Esophagus muscularis mucosa (tissue), 4 donors: Measurements from ENCODE around the gene MYB. TPM values are rescaled to one million over a fixed set of nuclear protein-coding genes. Genes with fewer than 3 reads are reported as not detected.

Experiments
- DNase-seq: peaks from one replicate; pipeline ENCODE4 v3.0.0-alpha.2; 2017; ENCODE audit errors: extremely low spot score
- H3K27ac ChIP-seq, 4 donors: fragments of 200-600 bp; sonication (generic); replicated peaks in 1 of 4; 1 replicate in 3 of 4; 2 replicates in 1 of 4; pipeline ENCODE4 v1.5.1; 2016 to 2019; ENCODE audit warnings: mild to moderate bottlenecking in 1 of 4
- H3K27me3 ChIP-seq, 4 donors: fragments of 200-600 bp; sonication (generic); one replicate each; pipeline versions ENCODE4 v1.5.1 to v1.6.0; 2016 to 2019
- H3K36me3 ChIP-seq, 4 donors: fragments of 200-600 bp; sonication (generic); one replicate each; pipeline ENCODE4 v1.5.1; 2016 to 2019
- H3K4me1 ChIP-seq, 4 donors: fragments of 200-600 bp; sonication (generic); one replicate each; pipeline ENCODE4 v1.5.1; 2016 to 2019
- H3K4me3 ChIP-seq, 4 donors: fragments of 200-600 bp; sonication (generic); 1 replicate in 2 of 4; 2 replicates in 2 of 4; pipeline ENCODE4 v1.5.1; 2016 to 2019; ENCODE audit warnings: mild to moderate bottlenecking in 4 of 4, moderate library complexity in 1 of 4
- H3K9me3 ChIP-seq, 4 donors: fragments of 200-600 bp; sonication (generic); 1 replicate in 3 of 4; 2 replicates in 1 of 4; pipeline ENCODE4 v1.5.1; 2016 to 2019
- EP300 ChIP-seq: sonication (generic); formaldehyde crosslinking; IDR thresholded peaks from one replicate; pipeline ENCODE4 v1.6.1; 2017; ENCODE audit warnings: antibody characterized with exemption
- POLR2A ChIP-seq: fragments of 450-650 bp; IDR thresholded peaks from one replicate; pipeline ENCODE4 v1.6.1; 2017; ENCODE audit warnings: antibody characterized with exemption, moderate library complexity, mild to moderate bottlenecking, low read depth
- POLR2AphosphoS5 ChIP-seq, 2 donors: sonication (generic); formaldehyde crosslinking; IDR thresholded peaks; one replicate each; pipeline ENCODE4 v1.6.1; 2017; ENCODE audit warnings: antibody characterized with exemption in 2 of 2
- WGBS: methylation state at CpG from one replicate; pipeline ENCODE4 v1.1.5; 2018; 5-methylcytosine and 5-hydroxymethylcytosine counted together
- intact Hi-C: fragments of 100-400 bp; cut with DNase I; formaldehyde crosslinking; loops from one replicate; pipeline ENCODE4 v1.15.1; 2023
- total RNA-seq, 4 donors: library from RNA; depleted of rRNA; stranded (reverse); fragments of >200 nt; gene quantifications; one replicate each; pipeline versions ENCODE4 v1.1.0 to v1.2.1, GENCODE V29; 2016
- TF ChIP-seq, protein P1 (sequence below), 3 experiments: fragments of 200-600 bp in 2 of 3; fragments of 450-650 bp in 1 of 3; sonication (generic) in 2 of 3; IDR thresholded peaks; one replicate each; pipeline ENCODE4 v1.5.1; 2017 to 2019; ENCODE audit warnings: antibody characterized with exemption in 3 of 3, mild to moderate bottlenecking in 2 of 3, moderate library complexity in 1 of 3

Gene MYB
- total RNA-seq, 4 donors from 2014 or later, result 0.29 to 0.83 (median 0.50) TPM

DNA sequence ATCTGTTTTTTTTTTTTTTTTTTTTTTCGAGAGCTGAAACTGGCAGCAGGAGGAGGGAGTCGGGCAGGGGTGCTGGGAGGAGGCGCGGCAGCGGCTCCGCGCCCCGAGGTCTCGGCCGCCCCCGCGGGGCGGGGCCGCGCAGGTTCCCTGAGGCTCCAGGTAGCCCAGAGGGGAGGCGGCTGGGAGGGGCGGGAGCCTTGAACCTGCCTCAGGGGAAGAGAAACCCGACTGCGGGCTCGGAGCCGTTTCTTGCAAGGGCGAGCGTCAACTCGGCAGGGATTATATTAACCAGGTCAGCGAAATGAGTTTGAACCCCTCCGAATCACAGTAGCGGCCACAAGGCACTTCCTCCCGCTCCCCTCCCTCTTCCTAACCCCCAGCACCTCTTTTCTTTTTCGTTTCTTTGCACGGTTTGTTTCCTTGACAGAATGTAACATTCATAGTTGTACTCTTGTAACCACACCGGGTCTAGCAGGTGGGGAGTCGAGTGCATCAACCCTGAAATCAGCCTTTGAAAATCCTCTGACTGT, 2.0 kb downstream of the MYB start:
- Histone ChIP-seq H3K27ac (no peak overlapping the region), H3K4me1 (peaks cover 24 to 37% (median 33%) of the 10 kb centered on the region in 4 donors), H3K4me3 (peak overlapping the region; percentile 59 to 76 (median 61)), H3K9me3 (no peaks in the 10 kb centered on the region), H3K36me3 (no peaks in the 10 kb centered on the region), H3K27me3 (peaks cover 4 to 59% (median 46%) of the 10 kb centered on the region in 4 donors)
- TF ChIP-seq, protein P1, sequence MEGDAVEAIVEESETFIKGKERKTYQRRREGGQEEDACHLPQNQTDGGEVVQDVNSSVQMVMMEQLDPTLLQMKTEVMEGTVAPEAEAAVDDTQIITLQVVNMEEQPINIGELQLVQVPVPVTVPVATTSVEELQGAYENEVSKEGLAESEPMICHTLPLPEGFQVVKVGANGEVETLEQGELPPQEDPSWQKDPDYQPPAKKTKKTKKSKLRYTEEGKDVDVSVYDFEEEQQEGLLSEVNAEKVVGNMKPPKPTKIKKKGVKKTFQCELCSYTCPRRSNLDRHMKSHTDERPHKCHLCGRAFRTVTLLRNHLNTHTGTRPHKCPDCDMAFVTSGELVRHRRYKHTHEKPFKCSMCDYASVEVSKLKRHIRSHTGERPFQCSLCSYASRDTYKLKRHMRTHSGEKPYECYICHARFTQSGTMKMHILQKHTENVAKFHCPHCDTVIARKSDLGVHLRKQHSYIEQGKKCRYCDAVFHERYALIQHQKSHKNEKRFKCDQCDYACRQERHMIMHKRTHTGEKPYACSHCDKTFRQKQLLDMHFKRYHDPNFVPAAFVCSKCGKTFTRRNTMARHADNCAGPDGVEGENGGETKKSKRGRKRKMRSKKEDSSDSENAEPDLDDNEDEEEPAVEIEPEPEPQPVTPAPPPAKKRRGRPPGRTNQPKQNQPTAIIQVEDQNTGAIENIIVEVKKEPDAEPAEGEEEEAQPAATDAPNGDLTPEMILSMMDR (IDR thresholded peaks at IDR 0.05), result no peak
- TF ChIP-seq POLR2A, result no peak
- no peak for TF ChIP-seq EP300
- no peak for TF ChIP-seq POLR2AphosphoS5 (IDR thresholded peaks at IDR 0.05)
- intact Hi-C loops, result no loop called here
- DNase-seq, result no peak
- WGBS, result 3% methylated on average over 14 of the region's 32 CpGs

DNA sequence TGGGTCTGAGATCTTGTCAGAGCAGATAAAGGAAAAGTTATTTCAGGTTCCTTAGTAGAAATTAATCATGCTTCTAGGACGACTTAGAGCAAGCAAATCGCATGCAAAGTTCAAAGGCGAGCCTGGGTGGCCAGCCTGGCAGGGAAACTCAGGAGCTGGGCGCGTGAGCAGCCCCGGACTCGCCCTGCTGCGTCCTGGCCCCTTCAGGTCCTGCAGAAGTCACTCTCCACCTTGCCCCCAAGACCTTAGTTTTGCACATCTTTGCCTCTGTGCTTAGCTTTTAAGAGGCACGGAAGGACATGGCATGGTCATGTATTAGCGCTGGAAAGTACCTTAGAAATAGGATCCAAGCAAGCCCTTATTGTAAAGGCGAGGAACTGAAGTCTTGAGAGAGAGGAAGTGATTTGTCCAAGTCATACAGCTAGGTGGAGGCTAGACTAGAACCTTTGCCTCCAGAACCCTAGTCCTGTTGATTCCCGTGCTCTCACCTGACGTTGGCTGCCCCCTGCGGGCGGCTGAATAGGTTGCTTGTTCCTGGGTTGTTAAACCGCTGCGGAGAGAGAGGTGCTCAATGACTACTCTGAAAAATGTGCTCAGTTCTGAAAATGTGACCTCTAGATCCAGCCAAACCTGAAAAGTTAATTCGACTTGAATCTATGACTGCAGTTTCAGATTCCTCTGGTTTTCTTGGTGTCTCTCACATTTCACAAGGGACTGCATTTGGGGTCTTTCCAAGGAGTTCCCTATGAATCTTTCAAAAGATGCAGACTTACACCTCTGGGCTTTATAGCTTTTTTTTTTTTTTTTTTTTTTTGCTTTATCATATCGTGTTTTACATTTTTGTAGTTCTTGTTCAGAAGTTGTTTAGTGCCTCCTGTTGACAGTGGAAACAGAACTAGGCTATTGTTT, 2.7 kb downstream of the MYB start:
- H3K4me1 ChIP-seq, result peaks cover 24 to 37% (median 33%) of the 10 kb centered on the region in 4 donors
- intact Hi-C loops, result no loop called here
- H3K27ac ChIP-seq, result no peak overlapping the region
- no peaks in the 10 kb centered on the region for H3K9me3 ChIP-seq
- H3K36me3 ChIP-seq, result no peaks in the 10 kb centered on the region
- peak overlapping the region; percentile 59 to 76 (median 61) for H3K4me3 ChIP-seq
- H3K27me3 ChIP-seq, result peaks cover 4 to 66% (median 47%) of the 10 kb centered on the region in 4 donors
- DNase-seq, result no peak
- 15% methylated on average over 14 of the region's 19 CpGs for WGBS
- TF ChIP-seq POLR2AphosphoS5 (IDR thresholded peaks at IDR 0.05) (no peak), EP300 (no peak), POLR2A (no peak)
- TF ChIP-seq, protein P1 (IDR thresholded peaks at IDR 0.05), result peak in 1 of 3 experiments; percentile 21

DNA sequence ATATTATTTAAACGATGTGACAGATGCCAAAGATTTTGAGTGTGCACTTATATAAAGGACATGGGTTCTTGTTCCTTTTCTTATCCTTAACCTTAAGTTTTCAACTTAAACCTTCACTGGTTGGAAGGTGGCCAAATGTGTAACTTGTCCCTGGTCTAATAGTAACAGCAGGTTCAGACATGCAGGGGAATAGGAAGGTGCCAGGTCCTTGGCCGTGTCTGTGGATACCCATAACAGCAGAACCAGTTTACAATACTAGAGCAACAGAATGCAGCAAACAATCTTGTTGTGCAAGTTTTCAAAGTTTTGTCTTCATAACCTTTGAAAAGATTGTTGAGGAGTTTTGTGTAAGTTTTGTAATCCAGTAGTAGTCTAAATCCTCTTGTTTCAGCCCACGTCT, 4.4 kb downstream of the MYB start:
- Histone ChIP-seq H3K27me3 (peaks cover 4 to 81% (median 48%) of the 10 kb centered on the region in 4 donors), H3K4me1 (peaks cover 24 to 33% (median 28%) of the 10 kb centered on the region in 4 donors), H3K4me3 (no peak overlapping the region), H3K36me3 (no peaks in the 10 kb centered on the region), H3K9me3 (no peaks in the 10 kb centered on the region), H3K27ac (no peak overlapping the region)
- TF ChIP-seq, protein P1 (IDR thresholded peaks at IDR 0.05), result no peak
- TF ChIP-seq EP300, result no peak
- TF ChIP-seq POLR2A, result no peak
- no peak for TF ChIP-seq POLR2AphosphoS5 (IDR thresholded peaks at IDR 0.05)
- 82% methylated on average over 3 of the region's 3 CpGs for WGBS
- no peak for DNase-seq
- intact Hi-C loops, result no loop called here

DNA sequence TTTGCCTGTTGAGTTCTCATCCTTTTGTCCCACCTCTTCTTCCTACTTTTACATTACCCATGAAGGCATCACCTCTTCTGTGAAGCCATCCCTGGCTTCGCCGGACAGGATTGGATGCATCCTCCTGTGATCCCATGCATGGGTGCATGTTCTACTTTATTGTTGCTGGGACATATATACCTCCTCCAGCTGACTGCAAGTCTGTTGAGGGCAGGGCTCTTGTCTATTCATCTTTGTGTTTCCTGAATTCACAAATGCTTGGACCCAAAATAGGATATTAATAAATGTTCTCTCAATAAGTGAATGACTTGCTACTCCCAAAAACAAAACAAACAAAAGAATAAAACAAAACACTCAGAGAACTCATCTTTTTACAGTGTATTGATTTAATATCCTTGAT, 5.1 kb downstream of the MYB start:
- H3K27ac ChIP-seq, result no peak overlapping the region
- no peaks in the 10 kb centered on the region for H3K9me3 ChIP-seq
- no peak for TF ChIP-seq POLR2AphosphoS5 (IDR thresholded peaks at IDR 0.05)
- TF ChIP-seq EP300, result no peak
- no peak for TF ChIP-seq POLR2A
- TF ChIP-seq, protein P1 (IDR thresholded peaks at IDR 0.05), result no peak
- DNase-seq, result no peak
- H3K36me3 ChIP-seq, result no peaks in the 10 kb centered on the region
- peaks cover 4 to 85% (median 48%) of the 10 kb centered on the region in 4 donors for H3K27me3 ChIP-seq
- intact Hi-C loops, result no loop called here
- H3K4me3 ChIP-seq, result no peak overlapping the region
- WGBS, result 96% methylated on average over 2 of the region's 2 CpGs
- peaks cover 24 to 28% (median 26%) of the 10 kb centered on the region in 4 donors for H3K4me1 ChIP-seq
